ENCODE results near the gene TGFBR3. TPM values are rescaled to one million over a fixed set of nuclear protein-coding genes. Genes with fewer than 3 reads are reported as not detected.

The TGFBR3 gene
- total RNA-seq, 2 experiments from 2014 or later = 31.5 to 36.6 TPM

- Histone ChIP-seq H3K9me3 (ENCODE audit: control insufficient read depth in 1 of 2, insufficient read depth in 1 of 2, low read length in 2 of 2) (no peaks in the 10 kb centered on the region), H3K36me3 (ENCODE audit: insufficient read depth, low read length) (no peaks in the 10 kb centered on the region), H3K4me1 (ENCODE audit: insufficient read depth, low read length) (no peaks in the 10 kb centered on the region), H3K27me3 (ENCODE audit: control insufficient read depth in 1 of 2, insufficient read depth in 2 of 2, low read length in 2 of 2) (no peaks in the 10 kb centered on the region), H3K27ac (ENCODE audit: low read depth in 1 of 2, low read length in 2 of 2) (no peak overlapping the region), H3K4me3 (ENCODE audit: low read length) (no peak overlapping the region)
- TF ChIP-seq, protein P1, sequence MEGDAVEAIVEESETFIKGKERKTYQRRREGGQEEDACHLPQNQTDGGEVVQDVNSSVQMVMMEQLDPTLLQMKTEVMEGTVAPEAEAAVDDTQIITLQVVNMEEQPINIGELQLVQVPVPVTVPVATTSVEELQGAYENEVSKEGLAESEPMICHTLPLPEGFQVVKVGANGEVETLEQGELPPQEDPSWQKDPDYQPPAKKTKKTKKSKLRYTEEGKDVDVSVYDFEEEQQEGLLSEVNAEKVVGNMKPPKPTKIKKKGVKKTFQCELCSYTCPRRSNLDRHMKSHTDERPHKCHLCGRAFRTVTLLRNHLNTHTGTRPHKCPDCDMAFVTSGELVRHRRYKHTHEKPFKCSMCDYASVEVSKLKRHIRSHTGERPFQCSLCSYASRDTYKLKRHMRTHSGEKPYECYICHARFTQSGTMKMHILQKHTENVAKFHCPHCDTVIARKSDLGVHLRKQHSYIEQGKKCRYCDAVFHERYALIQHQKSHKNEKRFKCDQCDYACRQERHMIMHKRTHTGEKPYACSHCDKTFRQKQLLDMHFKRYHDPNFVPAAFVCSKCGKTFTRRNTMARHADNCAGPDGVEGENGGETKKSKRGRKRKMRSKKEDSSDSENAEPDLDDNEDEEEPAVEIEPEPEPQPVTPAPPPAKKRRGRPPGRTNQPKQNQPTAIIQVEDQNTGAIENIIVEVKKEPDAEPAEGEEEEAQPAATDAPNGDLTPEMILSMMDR (IDR thresholded peaks at IDR 0.05) = no peak
- ChIA-PET CTCF (interaction anchor here (1.4 kb wide), 1 partner anchor 34 kb away, joined by 3 read pairs; the partner anchor contains the start of gene TGFBR3), POLR2A (no interaction called here)
- no peak overlapping the region for H3K27ac Mint-ChIP-seq
- peaks cover 6% of the 10 kb centered on the region for H3K4me1 Mint-ChIP-seq (ENCODE audit: low read depth)
- no peak for DNase-seq
- intact Hi-C loops (cut with DNase I, micrococcal nuclease) = no loop called here
- H3K36me3 Mint-ChIP-seq (ENCODE audit: low read depth) = no peaks in the 10 kb centered on the region
- ATAC-seq (ENCODE audit: poor library complexity) = no peak
- no peak overlapping the region for H3K4me3 Mint-ChIP-seq
- H3K27me3 Mint-ChIP-seq = no peaks in the 10 kb centered on the region
- H3K9me3 Mint-ChIP-seq = no peaks in the 10 kb centered on the region
Measured at GRCh38 chr1:91851130-91852010, 34.6 kb downstream of the TGFBR3 start.

DNA sequence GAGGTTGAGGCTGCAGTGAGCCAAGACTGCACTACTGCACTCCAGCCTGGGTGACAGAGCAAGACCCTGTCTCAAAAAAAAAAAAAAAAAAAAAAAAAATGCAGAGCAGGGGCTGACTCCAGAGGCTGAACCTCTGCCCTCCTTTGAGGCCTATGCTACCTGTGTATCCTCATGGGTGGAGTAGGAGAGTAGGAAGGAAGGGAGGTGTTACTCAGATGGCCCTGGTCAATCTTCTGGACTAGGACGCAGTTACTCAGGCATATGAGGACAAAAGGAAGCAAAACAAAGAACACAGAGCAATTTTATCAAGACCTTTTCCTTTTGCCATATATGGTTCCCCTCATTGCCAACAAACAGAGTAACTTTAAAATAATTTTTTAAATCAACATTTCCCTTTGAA is 35.2 kb downstream of the TGFBR3 start:
- Histone ChIP-seq H3K4me1 (ENCODE audit: insufficient read depth, low read length) (no peaks in the 10 kb centered on the region), H3K27me3 (ENCODE audit: control insufficient read depth in 1 of 2, insufficient read depth in 2 of 2, low read length in 2 of 2) (no peaks in the 10 kb centered on the region), H3K36me3 (ENCODE audit: insufficient read depth, low read length) (no peaks in the 10 kb centered on the region), H3K9me3 (ENCODE audit: control insufficient read depth in 1 of 2, insufficient read depth in 1 of 2, low read length in 2 of 2) (no peaks in the 10 kb centered on the region), H3K4me3 (ENCODE audit: low read length) (no peak overlapping the region), H3K27ac (ENCODE audit: low read depth in 1 of 2, low read length in 2 of 2) (no peak overlapping the region)
- ATAC-seq (ENCODE audit: poor library complexity) (no peak), DNase-seq (no peak)
- Mint-ChIP-seq H3K36me3 (ENCODE audit: low read depth) (no peaks in the 10 kb centered on the region), H3K4me1 (ENCODE audit: low read depth) (peaks cover 6% of the 10 kb centered on the region), H3K4me3 (no peak overlapping the region), H3K9me3 (no peaks in the 10 kb centered on the region), H3K27me3 (no peaks in the 10 kb centered on the region), H3K27ac (no peak overlapping the region)
- intact Hi-C loops (cut with DNase I, micrococcal nuclease) = no loop called here
- TF ChIP-seq, protein P1 (IDR thresholded peaks at IDR 0.05) = no peak
- POLR2A ChIA-PET = no interaction called here
- CTCF ChIA-PET = interaction anchor here (1.4 kb wide), 1 partner anchor 35 kb away, joined by 3 read pairs; the partner anchor contains the start of gene TGFBR3

- Histone ChIP-seq H3K4me3 (ENCODE audit: low read length) (no peak overlapping the region), H3K4me1 (ENCODE audit: insufficient read depth, low read length) (no peaks in the 10 kb centered on the region), H3K36me3 (ENCODE audit: insufficient read depth, low read length) (no peaks in the 10 kb centered on the region), H3K27ac (ENCODE audit: low read depth in 1 of 2, low read length in 2 of 2) (no peak overlapping the region), H3K27me3 (ENCODE audit: control insufficient read depth in 1 of 2, insufficient read depth in 2 of 2, low read length in 2 of 2) (no peaks in the 10 kb centered on the region), H3K9me3 (ENCODE audit: control insufficient read depth in 1 of 2, insufficient read depth in 1 of 2, low read length in 2 of 2) (no peaks in the 10 kb centered on the region)
- ATAC-seq (ENCODE audit: poor library complexity) (no peak), DNase-seq (no peak)
- peaks cover 16% of the 10 kb centered on the region for H3K4me1 Mint-ChIP-seq (ENCODE audit: low read depth)
- H3K36me3 Mint-ChIP-seq (ENCODE audit: low read depth) = peaks cover 5% of the 10 kb centered on the region
- no peaks in the 10 kb centered on the region for H3K27me3 Mint-ChIP-seq
- TF ChIP-seq, protein P1 (IDR thresholded peaks at IDR 0.05) = no peak
- H3K27ac Mint-ChIP-seq = no peak overlapping the region
- ChIA-PET POLR2A (interaction anchor here (0.6 to 1.6 kb wide), 3 partner anchors 44 to 677 kb away, joined by 3 to 4 read pairs (median 4); no protein-coding TSS in a partner anchor), CTCF (interaction anchor here (0.9 kb wide), 1 partner anchor 12 kb away, joined by 3 read pairs; no protein-coding TSS in a partner anchor)
- intact Hi-C loops (cut with DNase I, micrococcal nuclease) = no loop called here
- no peak overlapping the region for H3K4me3 Mint-ChIP-seq
- H3K9me3 Mint-ChIP-seq = peaks cover 2% of the 10 kb centered on the region
Measured at GRCh38 chr1:91847851-91848250, 38.1 kb downstream of the TGFBR3 start.
